Caki2 (cell line): ENCODE measurements around the gene MAST4. TPM values are rescaled to one million over a fixed set of nuclear protein-coding genes. Genes with fewer than 3 reads are reported as not detected.

Experiments
- DNase-seq: peaks from one replicate; pipeline ENCODE4 v3.0.0-alpha.2; 2015; ENCODE audit warnings: low read depth
- in situ Hi-C: cut with HindIII; loops from 2 replicates; pipeline ENCODE4 v1.10.0; 2016; ENCODE audit warnings: low sequenced_read_pairs, low pct_unique_long_range_greater_than_20kb, mixed read lengths
- total RNA-seq: library from RNA; depleted of rRNA; stranded (reverse); fragments of >200 nt; shearing (Covaris generic); gene quantifications from 2 replicates; pipeline ENCODE4 v1.2.3, GENCODE V29; 2014; ENCODE audit warnings: low replicate concordance

The MAST4 gene
- total RNA-seq, 1 experiment from 2014 or later, result not detected

DNA sequence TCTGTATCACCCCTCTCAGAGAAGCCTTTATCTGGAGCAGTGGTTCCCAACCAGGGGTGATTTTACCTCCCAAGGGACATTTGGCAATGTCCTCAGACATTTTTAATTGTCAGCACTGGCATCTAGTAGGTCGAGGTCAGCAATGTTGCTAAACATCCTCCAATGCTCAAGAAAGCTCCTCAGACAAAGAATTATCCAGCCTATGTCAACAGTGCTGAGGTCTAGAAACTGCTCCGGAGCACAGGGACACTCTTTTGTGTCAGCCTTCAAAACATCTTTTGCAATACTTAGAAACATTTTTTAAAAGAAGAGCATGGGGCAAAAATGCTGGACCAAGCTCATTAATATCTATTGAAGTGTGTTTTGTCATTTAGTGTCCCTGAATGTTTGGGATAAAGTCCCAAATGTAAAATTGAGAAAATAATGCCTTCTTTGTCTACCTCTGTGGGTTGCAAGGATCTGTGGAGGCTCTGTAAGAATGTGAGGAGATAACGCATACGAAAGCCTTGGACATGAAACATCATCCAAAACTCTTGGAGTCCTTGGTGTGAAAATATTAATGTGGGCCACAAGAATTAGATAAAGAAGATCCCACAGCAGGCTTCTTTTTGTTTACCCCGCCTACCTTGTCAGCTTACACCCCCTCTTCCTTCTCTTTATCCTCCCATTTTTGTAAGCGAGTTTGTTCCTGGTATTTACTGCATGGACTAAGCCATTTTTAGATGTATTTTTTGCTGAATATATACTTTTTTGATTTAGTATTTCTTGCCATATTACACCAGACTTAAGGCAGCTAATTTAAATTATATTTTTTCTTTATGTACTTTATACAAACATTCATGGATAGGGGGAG lies 406.9 kb downstream of the MAST4 start:
- in situ Hi-C loops, result no loop called here

DNA sequence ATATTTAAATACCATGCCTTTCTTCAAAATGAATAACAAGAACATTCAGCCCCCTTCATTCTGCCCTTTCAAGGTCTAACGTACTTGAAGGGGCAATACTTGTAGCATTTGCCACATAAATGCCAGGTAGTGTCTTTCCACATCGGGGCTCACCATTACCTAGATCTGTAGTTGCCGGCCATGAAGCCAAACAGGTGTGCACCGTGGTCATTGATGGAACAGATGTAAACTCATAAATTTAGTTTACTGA lies 407.4 kb downstream of the MAST4 start:
- DNase-seq, result no peak
- in situ Hi-C loops, result no loop called here

More for the DNA sequence above, 406.9 kb downstream of the MAST4 start:
- DNase-seq, result no peak

DNA sequence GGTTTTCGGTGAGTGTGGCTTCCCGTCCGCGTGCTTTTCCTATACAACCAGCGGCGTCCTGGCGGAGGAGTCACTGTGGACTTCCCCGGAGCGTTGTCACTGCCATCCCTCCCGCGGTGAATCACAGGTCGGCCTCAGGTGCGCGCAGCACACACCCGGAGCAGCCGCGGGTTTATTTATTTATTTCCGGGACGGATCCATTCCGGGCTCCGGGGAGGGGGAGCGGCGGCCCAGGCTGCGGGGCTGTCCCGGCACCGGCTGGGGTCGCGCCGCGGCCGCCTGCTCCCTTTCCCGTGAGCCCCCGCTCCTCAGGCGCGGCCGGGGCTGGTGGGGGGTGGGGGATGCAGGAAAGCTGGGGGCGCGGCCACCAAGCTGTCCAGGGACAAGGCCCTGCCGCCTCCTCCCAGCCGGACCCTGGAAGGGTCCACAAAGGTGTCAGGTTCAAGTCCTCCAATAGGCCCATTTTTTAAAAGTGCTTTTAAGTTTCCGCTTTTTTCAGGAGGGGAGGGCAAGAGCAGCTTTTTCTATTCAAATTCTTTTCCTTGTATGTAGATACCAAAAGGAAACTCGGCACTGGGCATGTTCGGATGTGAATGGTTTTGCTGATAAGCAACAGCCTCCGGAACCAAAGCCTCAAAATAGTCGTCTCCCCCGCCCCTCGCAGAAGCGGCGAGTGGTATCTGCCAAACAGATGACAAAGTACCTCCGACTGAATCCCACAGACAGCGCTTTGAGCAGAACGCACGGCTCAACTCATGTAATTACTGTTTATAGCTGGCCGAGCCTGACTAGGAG lies 407.9 kb downstream of the MAST4 start:
- DNase-seq, result no peak
- in situ Hi-C loops, result no loop called here

DNA sequence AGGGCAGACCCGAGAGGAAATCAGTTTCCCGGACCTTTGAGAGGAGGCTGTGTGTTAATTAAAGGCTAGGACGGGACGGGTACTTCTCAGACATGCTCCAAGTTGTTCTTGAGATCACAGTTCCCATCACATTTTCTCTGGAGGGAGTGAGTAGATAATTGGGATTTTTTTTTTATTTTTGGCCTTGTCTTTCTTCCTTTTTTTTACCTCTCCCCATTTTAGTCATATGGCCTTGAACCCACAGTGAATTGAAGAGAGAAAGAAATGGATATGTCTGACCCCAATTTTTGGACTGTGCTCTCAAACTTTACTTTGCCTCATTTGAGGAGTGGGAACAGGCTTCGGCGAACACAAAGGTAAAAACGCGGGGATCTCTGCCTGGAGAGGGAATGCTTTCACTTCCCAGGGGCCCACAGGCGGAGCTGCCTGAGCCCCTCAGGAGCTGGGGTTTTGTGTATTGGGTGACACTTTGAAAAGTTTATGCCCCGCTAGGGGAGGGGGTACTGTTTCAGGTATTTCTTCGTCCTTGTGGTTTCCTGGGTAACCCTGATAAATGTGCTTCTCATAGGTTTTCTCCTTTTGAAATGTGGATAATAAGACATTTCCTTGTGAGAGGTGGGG lies 408.6 kb downstream of the MAST4 start:
- in situ Hi-C loops, result no loop called here
- DNase-seq, result no peak

DNA sequence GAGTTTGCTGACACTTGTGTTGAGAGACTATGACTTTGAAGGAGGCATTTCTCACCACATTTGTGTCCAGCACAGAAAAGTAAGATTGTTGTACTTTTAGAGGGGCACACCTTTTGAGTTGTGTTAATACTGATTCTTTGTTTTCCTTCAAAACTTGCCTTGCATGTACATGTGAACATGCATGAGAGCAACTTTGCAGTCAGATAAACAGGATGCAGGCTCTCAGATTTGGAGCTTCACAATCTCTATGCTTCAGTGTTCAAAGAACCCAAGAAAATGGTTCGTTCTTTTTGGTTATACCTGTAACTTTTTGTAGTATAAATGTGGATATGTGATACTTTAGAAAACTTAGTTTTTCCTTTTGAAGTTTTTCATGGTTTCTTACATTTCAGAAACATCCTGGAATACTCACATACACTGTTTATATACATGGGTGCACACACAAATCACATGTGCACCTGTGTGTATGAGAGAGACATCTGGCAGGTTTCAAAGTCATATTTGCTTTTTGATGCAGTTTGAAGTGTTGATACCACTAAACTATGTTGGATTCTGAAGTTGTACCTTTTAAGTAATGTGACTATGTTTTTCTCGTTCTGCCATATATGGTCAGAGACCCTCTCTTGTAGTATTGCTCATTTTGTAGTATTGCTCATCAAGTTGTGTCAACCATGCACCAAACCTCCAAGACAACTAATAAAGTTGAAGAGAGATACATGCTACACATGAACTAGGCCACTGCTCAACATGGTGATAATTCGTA lies 409.7 kb downstream of the MAST4 start:
- no peak for DNase-seq
- in situ Hi-C loops, result no loop called here

DNA sequence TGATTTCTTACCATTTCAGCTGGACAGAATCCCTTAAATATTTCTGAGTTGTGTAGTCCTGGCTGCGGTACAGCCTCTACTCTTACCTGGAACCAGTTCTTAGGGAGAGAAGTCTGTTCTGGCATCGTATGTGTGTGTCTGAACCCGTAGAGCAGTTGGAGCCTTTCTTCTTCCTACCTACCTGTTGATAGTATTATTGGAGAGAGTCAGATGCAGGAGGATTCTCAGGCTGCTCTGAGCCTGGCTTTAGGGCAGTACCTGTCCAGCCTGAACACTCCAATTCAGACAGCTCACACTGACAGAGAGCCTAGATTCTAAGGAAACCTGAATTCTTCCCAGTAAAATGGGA lies 410.3 kb downstream of the MAST4 start:
- in situ Hi-C loops, result no loop called here
- DNase-seq, result no peak

DNA sequence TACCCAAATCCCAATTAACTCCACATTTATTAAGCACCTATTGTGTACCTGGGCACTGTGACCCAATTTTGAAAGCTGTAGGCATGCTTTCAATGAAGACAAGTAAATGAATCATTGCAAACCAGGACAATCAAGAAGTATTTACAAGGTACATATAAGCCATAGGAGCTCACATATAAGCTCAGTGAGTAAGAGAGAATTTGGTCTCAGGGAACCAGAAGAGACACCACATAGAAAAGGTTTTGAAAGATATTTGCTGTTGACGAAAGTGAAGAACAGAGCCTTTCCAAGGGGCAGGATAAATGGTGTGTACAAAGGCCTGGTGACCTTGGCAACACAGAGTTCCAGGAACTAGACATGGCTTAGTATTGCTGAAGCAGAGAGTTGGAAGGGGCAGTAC lies 412.8 kb downstream of the MAST4 start:
- DNase-seq, result no peak
- in situ Hi-C loops, result no loop called here

DNA sequence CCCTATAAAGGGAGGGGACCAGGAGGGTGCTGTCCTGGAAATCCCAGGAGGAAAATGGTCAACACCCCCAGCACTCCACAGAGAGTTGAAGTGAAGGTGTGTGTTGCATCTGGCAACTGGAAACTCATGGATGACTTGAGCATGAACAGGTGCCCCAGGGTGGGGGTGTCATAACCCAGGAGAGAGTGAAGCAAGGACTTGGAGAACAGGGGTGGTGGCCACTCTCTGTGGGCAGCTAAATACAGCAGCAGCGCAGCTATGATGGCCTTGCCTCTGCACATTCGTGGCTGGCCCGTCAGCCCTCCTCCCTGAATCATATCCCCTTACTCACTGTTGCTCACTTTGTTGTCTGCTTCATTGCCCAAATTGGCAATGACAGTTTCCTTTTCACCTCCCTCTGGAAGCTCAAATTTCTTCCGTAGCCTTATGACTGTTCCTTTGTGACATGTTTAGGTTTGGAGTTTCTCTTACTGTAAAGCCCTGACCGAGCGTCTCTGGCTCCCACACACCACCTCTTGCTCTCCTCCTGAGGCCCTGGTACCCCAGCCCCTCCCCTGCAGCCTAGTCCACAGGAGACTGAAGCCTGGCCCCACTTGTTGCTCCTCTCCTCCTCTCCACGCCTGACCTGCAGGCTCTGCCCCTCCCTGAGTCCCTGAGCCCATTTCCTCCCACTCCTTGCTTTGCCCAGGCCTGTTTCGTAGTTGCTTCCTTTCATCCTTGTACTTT lies 414.7 kb downstream of the MAST4 start:
- DNase-seq, result no peak
- in situ Hi-C loops, result no loop called here

DNA sequence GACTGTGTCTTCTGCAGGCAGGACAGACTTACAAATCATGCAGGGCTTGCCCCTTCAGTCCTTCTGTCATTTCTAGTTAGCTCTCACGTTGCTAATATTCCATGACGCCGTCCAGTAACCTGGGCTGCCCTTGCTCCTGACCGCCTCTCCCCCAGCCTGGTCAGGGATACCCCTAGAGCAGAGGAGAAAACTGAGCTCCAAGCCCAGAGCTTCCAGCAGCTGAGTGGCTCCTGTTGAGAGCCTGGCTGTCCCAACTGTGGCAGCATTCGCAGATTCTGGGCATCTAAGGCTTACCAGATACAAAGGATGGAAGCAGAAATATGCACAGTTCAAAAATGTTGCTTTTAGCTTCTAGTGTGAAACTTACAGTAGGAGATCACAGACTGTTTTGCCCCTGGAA lies 415.2 kb downstream of the MAST4 start:
- DNase-seq, result no peak
- in situ Hi-C loops, result no loop called here

DNA sequence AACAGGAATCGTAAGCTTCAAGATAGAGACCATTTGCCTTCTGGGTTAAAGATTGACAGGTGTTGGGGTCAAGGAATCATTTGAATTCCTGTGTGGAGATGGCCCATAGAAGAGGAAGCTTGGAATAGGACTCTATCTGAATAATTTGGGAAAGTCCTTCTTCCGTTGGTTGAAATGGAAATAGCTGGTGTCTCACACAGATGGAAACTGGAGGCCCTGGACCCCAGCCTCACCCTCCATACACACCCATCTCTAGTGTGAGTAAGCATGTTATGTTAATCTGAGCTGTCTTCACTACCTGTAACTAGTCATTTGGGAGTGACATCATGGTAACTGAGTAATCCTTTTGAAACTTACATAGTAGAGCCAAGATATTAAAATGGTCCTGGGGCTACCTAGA lies 416.0 kb downstream of the MAST4 start:
- in situ Hi-C loops, result no loop called here
- no peak for DNase-seq

DNA sequence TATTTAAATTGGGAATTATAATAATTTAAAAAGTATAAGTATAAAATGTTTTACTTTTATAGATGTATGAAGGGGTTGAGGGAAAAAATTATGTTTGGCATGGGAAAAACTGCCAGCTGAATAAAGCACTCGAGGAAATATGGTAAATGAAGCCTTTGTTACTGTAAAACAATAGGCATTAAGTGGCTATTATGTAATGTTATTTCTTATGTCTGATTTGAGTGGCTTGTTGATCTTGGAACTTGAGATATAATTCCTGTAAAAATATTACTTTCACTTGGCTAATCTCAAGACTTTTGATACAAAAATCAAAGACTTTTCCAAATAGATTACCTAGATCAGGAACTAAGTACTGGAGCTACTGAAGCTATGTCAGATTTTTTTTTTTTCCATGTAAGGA lies 417.5 kb downstream of the MAST4 start:
- DNase-seq, result no peak
- in situ Hi-C loops, result no loop called here

DNA sequence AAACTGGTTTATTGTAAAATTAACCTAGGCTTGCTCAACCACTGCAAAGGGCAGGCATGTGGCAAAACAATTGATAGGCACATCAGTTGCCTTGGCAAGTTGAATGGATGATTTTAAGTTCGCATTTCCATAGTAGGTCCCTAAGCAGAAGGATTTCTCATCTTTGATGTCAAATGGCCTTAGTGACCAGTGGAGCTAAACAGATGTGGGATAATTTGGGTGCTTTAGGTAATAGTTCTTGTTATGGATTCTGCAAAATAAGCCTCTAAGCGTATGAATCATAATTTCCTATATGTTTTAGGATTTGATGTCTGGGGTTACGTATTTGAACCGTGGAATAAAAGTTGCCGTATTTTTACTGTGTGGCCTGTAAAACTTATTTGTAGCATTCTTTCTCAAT lies 418.0 kb downstream of the MAST4 start:
- no peak for DNase-seq
- in situ Hi-C loops, result no loop called here

DNA sequence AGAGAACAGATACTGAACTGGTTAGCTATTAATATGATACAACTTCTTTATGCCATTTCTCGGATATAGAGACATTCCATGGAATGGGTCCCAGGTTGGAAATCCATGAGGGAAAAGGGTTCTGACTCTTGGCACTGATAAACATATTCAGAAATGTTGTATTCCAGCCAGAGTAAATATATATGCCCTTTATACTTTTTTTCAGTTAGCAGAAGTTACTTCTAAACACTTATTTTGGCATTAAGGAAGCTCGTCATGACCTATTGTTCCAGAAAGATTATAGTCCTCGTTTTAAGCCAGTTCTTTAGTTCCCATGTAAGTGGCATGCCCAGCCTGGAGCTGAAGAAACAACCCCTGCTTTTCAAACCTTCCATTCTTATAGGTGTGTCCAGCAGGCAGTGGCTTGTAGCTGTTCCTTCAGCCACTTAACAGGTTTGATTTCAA lies 418.8 kb downstream of the MAST4 start:
- in situ Hi-C loops, result no loop called here
- no peak for DNase-seq

DNA sequence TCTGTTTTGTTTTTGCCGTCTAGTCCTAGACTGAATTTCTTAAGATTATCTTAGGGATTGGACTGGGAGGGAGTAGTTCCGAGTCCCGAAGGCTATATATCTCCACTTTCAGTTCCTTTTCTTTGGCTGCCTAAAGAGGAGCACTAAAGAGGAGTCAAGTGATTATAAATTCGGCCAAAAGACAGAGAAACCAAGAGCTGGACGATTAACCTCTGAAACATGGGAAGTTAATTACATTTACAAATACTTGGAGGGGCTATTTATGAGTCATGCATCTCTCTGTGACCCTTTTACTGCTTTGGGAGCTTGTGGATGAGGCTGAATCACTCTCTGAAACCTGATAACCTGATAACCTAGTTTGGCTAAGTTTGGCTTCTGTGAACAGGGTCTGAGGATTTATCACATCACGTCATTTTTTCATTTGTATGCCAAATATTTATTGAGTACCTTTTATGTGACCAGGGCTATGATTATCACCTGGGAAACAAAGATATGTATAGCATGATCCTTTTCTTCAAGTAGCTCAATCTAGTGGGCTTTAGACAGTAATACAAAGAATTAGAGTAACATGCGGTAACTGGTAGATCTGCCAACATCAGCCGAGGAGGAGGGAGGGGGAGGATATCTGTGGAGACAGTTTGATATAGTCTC lies 419.5 kb downstream of the MAST4 start:
- in situ Hi-C loops, result no loop called here
- DNase-seq, result no peak

DNA sequence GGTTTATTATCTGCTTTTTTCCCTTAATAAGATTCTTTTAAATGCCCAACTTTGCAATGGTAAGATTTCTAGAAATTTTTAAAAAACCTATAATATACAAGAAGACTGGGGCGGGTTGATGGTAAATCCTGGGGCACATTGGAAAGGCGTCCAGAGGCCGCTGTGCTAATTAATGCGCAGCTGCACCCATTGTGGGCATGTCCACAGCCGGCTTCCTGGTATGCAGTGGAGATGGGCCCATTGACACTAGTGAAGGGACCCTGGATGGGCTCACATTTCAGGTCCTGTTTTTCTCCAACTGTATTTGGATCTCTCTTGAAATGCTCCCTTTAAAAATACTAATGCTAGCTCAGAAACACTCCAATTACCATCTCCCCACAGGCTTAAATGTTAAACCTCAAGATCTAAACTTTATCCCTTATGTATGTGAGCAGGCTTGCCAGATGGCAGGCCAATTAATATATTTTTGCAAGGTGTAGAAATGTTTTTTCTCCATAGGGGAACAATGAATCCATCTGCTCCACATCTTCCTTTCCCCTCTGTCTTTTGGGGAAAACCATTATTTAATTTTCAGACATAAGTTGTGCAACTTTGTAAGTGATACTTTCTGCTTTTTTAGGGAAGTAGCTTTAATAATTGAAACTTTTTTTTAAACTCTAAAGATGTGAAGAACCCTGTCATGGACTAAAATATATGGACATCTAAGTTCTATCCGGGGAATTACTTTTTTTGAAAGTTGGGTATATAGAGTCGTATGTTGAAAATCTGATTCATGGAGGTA lies 423.1 kb downstream of the MAST4 start:
- in situ Hi-C loops, result no loop called here
- DNase-seq, result no peak

DNA sequence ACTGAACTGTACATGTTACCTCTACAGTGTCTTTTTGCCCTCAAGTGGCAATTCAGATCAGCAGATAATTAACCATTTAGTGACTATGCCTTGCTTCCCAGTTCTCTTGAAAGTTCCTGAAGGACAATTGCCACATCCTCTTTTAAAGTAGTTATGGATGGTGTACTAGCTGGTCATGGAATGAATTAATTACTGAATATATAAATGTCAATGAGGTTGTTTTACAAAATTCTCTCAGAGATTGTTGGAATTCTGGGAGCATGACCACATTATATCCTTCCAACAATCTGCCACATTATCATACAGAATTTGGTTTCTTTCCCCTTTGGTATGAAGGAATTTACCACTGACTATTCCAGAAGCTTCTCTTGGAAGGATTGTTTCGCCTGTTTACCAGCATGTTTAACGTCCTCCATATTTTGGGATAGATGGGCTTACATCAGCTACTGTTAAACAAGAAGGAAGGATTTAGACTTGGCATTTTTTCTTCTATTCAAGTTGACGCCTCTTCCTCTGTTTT lies 424.0 kb downstream of the MAST4 start:
- in situ Hi-C loops, result no loop called here
- DNase-seq, result no peak

DNA sequence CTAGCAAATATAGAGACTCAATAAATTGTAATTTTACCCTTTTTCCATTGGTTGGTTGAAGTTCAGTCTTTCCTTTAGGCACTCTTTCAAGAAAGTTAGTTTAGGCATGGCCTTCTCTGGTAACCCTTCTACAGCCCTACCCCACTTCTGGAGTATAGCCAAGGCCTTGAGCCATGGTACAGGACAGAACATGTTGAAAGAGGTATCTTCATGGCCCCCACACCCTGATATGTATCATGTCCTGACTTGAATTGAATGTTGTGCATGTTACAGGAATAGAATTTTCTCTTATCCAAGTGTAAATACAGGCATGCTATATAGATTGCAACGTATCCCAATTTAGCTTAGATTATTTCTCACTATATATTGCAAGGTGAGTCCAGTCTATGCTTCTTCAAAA lies 424.8 kb downstream of the MAST4 start:
- DNase-seq, result no peak
- in situ Hi-C loops, result no loop called here
